GM21825 (cell line): ENCODE measurements around the gene KPTN.

Experiments used
- ATAC-seq: cut with Tn5 transposase; IDR thresholded peaks from one replicate; pipeline ENCODE4 v1.9.1; 2021; ENCODE audit warnings: mild to moderate bottlenecking, moderate library complexity; ENCODE audit not compliant: unreplicated experiment

KPTN gene

DNA sequence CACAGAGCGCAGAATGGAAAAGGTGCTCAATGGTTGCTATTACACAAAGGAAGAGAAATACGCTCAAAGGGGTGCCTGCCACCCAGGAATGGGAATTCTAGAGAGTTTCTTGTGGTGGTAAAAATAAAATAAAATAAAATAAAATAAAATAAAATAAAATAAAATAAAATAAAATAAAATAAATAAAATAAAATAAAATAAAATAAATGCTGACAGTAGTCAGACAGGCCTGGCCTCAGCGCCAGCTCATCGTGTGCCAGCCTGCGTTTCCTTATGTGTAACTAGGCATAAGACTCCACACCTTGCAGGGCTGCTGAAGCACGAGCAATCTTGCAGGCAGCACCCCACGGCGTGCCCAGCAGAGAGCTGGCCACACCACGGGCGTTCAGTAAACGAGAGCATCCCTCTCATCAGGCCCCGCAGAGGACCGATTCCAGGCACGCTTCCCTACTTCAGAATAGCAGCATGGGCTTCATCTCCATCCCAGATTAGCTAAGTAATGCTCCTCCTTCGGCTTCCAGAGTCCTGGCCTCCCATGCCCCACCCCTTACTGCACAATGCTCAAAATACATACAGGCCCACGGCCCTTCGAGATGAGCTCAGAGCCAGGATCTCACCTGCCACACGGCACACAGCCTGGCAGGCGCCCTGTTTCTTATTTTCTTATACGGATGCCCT lies 25.3 kb upstream of the KPTN start:
- no peak for ATAC-seq

DNA sequence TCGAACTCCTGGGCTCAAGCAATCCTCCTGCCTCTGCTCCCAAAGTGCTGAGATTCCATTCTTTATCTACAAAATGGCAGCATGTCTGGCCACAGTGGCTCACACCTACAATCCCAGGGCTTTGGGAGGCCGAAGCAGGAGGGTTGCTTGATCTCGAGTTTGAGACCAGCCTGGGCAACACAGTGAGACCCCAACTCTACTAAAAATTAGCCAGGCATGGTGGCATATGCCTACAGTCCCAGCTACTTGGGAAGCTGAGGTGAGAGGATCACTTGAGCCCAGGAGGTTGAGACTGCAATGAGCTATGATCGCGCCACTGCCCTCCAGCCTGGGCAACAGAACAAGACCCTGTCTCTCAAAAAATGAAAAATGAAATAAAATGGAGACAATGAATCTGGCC lies 24.7 kb upstream of the KPTN start:
- ATAC-seq: no peak

DNA sequence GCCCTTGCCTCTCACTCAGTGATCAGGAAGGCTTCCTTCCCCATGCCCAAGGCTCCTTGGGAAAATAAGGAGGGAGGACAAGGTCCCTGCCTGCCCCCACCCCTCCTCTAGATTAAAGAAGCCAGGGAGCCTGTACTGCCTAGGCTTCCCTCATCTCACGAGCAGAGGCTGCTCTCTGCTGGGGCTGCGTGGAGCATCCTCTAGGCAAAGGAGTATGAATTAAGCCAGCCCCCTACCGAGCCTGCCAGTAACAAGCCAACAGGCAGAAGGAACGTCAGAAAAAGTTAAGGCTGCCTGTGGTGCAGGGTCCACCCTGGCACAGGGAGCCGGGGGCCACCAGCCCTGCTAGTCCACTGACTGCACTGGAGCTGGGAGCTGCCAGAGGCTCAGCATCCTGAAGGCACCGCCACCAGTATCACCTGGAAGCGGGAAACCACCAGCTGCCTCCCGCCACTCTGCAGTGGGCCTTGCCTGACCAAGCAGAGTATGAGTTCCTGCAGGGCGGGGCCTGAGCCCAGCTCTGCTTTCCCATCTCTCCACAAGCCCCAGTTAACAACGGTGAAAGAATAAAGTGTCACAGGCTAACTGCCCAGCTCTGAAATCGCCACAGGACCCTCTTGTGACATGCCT lies 24.0 kb upstream of the KPTN start:
- no peak for ATAC-seq

DNA sequence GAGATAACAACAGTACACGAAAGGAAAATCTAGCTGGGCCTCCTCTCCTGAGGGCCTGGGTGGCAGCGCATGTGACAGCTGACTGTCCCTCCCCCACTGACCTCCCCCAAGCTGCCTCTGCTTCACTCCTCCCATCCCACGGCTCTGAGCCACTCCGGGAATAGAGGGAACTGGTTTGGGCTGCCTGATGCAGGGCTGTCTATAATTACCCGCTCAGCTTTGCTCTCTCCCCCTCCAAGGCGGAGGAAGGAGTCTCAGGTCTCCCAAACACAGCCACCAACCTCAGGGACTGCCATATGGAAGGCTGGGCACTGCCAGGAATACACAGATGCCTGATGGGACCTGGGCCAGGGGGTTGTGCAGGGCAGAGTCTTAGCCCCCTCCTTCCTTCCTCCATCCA lies 23.0 kb upstream of the KPTN start:
- ATAC-seq: no peak

DNA sequence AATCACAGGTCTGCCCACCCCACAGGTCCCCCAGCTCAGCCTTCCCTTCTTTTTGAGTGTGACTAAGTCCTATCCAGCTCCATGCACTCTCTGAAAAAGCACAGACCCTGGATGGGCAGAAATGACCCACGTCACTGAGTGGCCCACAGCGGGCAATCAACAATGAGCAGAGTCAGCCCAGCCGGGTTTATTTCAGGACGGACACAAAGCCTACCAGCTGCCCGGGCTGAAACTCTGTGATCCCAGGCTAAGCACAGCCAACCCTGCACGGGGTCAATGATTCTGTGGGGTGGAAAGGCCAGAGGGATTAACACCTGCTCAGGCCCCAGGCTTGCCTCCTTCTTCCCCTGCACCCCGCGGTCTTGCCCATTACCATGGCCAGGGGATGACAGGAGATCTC lies 22.4 kb upstream of the KPTN start:
- no peak for ATAC-seq

DNA sequence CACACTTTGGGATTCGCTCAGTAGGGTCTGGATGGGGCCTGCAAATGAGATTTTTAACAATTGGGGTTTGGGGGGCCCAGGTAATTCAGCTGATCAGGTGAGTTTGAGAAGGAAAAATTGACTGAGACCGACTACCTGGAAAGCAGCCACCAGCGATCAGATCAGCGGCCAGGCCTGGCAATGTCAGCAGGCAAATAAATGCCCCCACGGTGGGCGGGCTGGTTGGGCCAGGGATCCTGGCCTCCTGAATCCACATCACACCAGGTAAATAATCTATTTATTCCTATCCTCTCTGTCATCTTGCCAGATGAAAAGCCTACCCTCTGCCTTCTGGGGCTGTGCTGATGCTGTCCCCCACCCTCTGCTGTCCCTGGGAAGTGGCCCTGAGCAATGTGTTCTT lies 21.5 kb upstream of the KPTN start:
- no peak for ATAC-seq

DNA sequence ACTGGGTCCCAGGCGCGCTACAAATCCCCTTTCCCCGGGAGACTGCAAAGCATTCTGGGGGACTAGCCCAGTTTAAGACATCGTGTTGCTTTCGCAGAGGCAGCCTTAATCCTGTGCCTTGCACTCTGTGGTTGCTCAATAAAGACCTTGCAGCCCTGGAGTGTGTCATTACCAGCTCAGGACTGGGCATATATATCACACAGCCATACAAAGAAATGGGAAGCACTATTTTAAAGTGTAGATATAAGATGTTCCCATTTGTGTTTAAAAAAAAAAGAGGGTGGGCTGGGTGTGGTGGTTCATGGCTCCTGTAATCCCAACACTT lies 19.8 kb upstream of the KPTN start:
- ATAC-seq: no peak

DNA sequence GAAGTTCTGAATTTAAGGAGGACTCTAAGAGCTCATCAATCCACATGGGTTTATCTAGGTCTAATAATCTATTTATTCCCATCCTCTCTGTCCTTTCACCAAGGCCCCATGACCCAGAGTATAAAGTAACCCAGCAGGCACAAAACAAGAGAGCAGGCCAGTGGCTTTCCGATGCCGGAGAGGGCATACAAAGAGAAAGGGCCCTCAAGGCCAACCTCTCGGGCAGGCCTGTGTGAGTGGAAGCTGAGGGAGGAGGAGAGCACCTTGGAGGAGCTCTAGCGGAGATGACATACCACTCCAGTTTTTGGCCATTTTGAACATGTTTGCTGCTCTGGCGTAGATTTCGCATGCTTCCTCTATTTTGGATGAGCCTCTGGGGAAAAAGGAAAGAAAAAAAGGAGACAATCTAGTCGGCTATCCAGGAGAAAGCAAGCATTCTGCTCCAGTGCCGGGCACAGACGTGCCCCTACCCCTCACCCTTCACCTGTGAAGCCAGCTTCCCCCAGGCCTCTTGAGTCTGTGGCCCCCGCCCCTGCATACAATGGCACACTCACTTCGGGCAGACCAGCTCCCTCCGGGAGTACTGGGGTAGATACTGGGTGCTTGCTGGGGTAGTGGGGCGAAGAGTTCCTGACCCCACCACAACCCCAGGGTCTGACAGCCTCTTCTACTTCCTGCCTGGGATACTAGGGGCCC lies 19.3 kb upstream of the KPTN start:
- no peak for ATAC-seq

DNA sequence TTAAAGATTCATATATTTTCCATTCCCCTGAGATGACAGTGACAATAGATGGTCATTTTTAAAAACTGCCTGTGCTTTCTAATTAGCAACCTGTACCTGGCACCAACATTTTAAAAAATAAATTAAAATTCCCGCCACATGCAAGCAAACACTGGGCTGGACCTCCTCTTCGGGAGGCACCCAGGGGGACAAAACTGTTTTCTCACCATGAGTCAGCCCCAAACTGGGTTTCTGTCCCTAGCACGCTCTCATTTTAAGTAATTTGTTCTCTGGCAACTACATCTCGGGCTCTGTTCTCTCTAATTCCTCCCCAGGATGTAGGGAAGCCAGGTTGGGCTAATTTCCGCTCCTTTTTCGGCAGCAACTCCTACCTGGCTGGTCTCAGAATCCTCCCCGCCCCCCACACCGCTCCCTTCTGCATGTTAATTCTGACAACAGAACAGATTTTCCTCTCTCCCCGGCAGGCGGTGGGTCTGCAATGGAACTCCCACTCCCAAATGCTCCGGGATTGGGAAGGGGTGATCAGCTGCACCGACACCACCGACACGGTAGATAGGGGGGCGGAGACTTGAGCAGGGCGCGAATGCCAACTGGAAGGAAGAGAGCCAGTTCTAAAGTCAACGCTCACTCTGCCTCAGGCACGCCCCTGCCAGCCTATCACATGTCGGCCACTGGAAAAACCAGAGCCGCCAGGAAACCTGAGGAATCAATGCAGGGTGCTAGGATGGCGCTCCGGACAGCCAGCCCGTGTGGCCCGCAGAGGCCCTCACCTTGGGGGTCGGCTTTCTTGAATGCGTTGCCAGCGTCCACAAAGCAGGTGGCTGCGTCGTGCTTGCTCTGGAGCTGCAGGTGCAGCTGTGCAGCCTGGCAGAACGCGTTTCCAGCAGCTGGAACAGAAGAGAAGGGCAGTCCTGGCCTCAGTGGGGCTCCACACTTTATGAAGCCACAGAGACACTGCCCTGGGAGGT lies 16.1 kb upstream of the KPTN start:
- no peak for ATAC-seq

DNA sequence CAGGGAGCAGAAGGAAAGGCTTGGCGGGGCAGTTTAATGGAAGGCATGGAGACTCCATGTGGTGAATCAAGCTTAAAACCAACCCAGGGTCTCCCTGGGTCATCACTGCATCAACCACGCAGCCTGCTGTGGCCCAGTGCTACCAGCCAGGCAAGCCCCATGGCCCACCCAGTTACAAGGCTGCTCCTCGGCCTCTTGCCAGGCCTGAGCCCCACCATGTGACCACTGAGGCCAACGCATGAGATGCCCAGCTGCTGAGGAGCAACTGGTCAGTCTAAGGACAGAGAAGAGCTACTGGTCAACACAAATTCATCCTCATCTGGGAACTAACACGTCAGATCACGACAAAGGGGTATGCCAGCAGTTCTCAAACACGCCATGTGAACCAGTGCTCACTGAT lies 15.4 kb upstream of the KPTN start:
- ATAC-seq: no peak

DNA sequence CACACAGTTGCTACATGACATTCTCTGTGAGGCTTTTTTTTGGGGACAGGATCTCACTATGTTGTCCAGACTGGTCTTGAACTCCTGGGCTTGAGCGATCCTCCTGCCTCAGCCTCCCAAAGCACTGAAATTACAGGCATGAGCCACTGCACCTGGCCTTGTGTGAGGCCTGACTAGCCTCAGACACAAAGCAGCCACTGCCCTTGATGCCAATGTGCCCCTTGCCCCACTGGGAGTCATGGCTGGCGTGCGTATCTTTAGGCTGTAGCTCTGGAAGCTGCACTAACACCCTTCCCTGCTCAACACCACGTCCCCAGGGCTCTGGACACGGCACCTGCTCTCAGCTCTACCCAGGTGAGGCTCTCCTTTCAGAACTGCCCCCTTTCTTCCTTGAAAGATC lies 14.5 kb upstream of the KPTN start:
- no peak for ATAC-seq

DNA sequence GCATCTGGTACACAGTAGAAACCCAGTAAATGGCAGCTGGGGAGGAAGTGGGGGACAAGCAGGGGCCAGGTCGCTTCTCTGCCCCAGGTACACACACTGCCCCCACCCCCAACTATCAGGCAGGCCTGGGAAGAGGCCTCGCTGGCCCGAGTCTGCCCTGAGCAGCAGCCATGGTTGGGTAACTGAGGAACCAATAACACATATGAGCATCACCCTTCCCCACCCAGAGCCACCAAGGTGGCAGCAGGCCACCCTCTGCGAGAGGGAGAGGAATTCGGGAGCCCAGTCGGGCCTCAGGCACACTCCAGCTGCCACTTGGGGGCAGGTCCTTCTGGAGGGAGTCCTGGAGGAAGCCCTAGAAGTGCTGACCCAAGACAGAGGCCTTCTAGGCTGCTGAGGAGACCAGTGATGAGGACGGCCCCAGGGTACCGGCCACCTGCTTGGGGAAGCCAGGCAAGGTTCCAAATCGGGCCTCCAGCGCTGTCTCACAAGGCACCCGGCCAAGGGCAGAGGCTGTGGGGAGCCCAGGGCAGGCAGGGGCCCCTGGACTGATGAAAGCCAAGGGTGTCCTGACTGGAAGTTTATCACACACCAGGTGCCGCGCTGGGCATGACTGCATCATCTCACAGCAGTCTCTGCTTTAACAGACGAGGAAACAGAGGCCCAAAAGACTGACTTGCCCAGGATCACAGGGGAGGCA lies 14.0 kb upstream of the KPTN start:
- no peak for ATAC-seq

DNA sequence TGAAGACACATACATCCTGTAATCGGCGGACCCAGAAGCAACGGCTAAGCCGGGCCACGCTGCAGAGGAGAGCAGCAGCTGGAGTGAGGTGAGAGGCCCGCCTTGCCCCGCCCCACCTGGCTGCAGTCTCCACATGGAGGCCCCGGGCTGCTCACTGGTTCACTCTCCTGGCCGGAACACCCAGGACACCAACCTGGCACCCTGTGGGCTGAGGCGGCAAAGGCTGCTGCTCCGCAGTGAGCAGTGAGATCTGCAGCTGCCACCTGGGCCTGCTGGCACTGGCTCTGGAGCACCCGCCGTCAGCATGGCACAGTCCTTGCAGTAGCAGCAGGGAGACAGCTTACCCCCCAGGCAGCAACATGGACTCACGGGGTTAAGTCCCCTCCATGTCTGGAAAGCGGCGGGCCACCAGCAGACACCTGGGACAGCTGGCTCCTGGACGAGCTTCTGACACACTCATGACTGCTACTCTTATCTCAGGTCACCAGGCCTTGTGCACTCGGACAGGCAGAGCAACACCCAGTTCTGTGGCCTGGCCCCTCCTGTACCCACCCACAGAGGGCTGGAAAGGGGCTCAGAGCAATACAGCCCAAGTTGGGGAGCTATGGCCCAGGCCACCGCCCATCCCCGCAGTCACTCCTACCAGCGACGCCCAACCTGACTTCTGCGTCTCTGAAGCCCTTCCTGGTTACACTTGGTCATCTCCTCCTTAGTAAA lies 13.2 kb upstream of the KPTN start:
- no peak for ATAC-seq

DNA sequence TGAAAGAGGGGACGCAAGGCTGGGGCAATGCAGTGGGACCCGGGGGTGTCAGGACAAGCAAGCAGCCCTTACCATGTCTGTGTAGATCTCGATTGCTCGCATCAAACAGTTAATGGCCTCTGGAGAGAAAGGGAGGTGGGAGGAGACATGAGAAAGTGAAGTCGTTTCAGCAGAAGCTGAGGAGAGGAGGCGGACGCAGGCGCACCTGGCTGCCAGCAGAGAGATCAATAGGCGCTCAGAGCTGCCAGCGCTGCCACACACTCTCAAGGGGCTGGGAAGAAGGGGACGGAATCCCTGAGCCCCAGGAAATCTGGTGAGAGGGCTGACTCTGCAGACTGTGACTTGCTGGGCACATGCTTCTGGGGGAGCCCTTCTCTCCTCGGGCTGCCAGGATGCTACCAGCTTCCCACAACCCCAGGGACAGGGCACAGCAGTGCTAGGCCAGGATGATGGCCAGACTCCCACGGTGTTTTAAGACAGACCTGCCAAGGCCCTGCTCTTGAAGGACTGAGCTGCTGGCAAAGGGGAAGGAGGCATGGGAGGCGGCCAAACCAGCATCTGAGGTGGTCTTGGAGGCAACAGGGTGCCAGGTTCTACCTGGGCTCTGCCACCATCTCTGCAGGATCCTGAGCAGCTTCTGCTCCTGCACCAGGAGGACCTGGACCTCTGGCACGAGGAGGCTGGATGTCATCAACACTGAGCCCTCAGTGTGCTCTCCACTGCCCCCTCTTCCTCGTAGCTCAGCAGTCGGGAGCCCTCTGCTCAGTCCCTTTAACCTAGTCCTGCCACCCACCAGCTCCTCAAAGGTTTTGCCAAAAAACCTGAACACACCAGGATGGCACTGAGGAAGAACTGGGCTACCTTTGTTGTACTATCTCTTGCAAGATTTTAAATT lies 11.7 kb upstream of the KPTN start:
- ATAC-seq: no peak

DNA sequence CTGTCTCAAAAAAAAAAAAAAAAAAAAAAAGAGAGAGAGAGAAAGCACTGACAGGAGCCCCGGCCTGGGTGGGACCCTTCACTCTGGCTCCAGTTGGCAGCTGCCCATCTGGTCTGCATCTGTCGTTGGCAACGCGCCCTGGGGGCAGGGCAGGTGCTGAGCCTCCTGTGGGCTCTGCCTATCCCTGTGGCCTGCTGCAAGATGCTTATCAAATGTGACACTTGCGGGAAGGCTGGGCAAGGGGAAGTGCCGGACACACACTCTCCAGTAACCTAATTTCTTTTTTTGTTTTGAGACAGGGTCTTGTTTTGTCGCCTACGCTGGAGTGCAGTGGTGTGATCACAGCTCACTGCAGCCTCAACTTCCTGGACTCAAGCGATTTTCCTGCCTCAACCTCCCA lies 10.7 kb upstream of the KPTN start:
- no peak for ATAC-seq

DNA sequence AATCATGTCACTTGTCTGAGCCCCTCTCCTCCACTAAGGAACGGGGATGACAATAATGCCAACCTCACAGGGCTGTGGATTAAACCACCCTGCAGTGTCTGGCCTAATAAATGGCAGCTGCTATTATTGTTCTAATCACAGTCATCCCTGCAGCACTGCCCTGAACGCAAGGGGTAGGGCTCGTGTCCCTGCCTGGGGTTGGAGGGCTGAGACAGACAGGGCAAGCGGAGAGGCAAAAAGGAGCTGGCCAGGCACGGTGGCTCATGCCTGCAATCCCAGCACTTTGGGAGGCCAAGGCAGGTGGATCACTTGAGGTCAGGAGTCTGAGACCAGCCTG lies 10.2 kb upstream of the KPTN start:
- no peak for ATAC-seq

DNA sequence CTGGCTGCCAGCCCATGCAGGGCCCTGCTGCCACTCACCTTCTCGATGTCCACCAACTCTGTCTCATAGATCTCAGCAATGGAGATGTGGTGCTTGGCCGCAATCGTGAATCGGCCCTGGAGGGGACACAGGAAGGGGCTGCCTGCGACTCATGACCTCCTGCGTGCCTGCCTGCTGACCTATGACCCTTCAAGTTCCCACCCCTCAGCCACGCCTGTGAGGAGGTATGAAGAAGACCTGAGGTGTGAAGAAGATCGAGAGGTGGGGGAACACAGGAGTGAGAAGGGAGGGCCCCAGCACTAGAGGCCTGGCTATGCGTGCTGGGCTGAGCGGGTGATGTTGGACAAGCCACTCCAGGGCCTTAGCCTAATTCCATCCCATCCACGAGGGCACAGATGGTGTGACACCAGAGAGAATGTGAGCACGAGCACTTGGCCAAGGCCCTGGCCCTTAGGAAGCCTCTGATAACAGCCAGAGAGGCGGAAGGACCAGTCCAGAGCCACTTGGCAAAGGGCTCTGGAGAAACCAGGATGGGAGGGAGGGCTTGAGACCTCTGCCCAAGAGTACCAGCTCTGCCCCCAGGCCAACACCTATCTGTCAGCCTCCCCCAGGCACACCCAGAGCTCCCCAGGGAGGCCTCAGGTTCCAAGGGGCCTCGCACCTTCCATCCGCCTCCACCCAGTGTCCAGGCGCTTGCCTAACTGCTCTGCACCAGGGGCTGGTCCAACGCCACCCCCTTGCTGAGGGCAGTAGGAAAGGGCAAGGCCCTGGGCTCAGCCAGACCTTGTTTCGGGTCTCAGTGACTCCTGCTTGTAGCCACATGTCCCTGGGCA lies 9.6 kb upstream of the KPTN start:
- no peak for ATAC-seq

DNA sequence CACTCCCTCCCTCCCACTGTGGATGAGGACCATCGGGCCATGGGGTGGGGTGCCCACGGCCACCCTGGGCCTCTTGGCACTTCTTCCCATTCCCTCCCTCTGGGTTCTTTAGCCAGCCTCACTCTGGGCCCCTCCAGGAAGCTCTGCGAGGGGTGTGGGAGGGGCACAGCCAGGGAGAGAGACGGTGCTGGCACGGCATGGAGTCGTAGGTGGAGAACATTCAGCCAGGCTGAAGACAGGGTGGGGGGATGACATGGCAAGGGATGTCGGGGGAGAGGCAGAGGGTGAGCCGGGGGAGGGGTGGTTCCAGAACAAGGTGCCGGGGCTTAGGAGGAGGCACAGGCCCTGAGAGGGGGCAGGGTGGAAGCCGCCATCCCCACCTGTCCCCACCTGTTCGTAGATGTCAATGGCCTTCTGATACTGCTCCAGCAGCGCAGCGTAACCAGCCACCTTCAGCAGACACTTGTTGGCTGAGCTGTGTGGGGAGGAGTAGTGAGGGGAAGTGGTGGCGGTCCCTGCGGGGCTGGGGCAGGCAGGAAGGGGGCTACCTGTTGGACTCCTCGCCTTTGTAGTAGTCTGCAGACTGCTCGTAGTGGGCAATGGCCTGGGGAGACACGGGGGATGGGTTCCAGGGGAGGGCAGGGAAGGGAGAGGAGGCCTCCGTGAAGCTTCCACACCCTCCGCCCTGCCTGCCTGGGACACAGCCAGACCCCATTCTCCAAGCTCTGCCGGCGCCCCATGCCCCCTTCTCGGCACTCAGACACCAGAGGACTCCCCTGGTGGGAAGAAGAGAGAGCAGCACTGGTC lies 8.8 kb upstream of the KPTN start:
- no peak for ATAC-seq
